GM06990 (cell line): Measurements from ENCODE around the gene ST8SIA4.

Experiments used
- DNase-seq: peaks from one replicate; pipeline ENCODE4 v3.0.0-alpha.2; 2011; ENCODE audit not compliant: insufficient read length; ENCODE audit errors: extremely low read depth
- H3K27me3 ChIP-seq: replicated peaks from 2 replicates; pipeline ENCODE4 v1.6.0; 2011; ENCODE audit warnings: low read length; ENCODE audit not compliant: control insufficient read depth, insufficient read depth
- H3K36me3 ChIP-seq: 2 replicates; pipeline ENCODE4 v1.5.1; 2011; ENCODE audit warnings: low read length; ENCODE audit not compliant: control insufficient read depth, insufficient read depth
- H3K4me3 ChIP-seq: replicated peaks from 2 replicates; pipeline ENCODE4 v1.5.1; 2011; ENCODE audit warnings: low read depth, mild to moderate bottlenecking, control low read depth, low read length
- CTCF ChIP-seq: IDR thresholded peaks from 2 replicates; pipeline ENCODE4 v1.5.1; 2011; ENCODE audit warnings: low read length, control low read depth, mild to moderate bottlenecking, inconsistent platforms; ENCODE audit not compliant: insufficient read depth, poor library complexity, severe bottlenecking

Gene ST8SIA4

GRCh38 chr5:100762108-100762507 is 141.0 kb downstream of the ST8SIA4 start:
- TF ChIP-seq CTCF: no peak
- no peak for DNase-seq
- no peaks in the 10 kb centered on the region for H3K27me3 ChIP-seq
- no peaks in the 10 kb centered on the region for H3K36me3 ChIP-seq
- no peak overlapping the region for H3K4me3 ChIP-seq

- H3K4me3 ChIP-seq: no peak overlapping the region
- no peak for TF ChIP-seq CTCF
- no peak for DNase-seq
- H3K27me3 ChIP-seq: no peaks in the 10 kb centered on the region
- H3K36me3 ChIP-seq: no peaks in the 10 kb centered on the region
Measured at GRCh38 chr5:100761192-100761591, 141.9 kb downstream of the ST8SIA4 start.

GRCh38 chr5:100760688-100761087 is 142.4 kb downstream of the ST8SIA4 start:
- H3K27me3 ChIP-seq: no peaks in the 10 kb centered on the region
- no peak for DNase-seq
- H3K4me3 ChIP-seq: no peak overlapping the region
- no peaks in the 10 kb centered on the region for H3K36me3 ChIP-seq
- no peak for TF ChIP-seq CTCF

GRCh38 chr5:100758780-100759179 is 144.3 kb downstream of the ST8SIA4 start:
- no peak for TF ChIP-seq CTCF
- Histone ChIP-seq H3K4me3 (no peak overlapping the region), H3K36me3 (no peaks in the 10 kb centered on the region), H3K27me3 (no peaks in the 10 kb centered on the region)
- DNase-seq: no peak

- Histone ChIP-seq H3K27me3 (no peaks in the 10 kb centered on the region), H3K4me3 (no peak overlapping the region), H3K36me3 (no peaks in the 10 kb centered on the region)
- no peak for DNase-seq
- TF ChIP-seq CTCF: no peak
Measured at GRCh38 chr5:100758306-100758705, 144.8 kb downstream of the ST8SIA4 start.

GRCh38 chr5:100757618-100758017 is 145.5 kb downstream of the ST8SIA4 start:
- DNase-seq: no peak
- TF ChIP-seq CTCF: no peak
- H3K4me3 ChIP-seq: no peak overlapping the region
- H3K36me3 ChIP-seq: no peaks in the 10 kb centered on the region
- no peaks in the 10 kb centered on the region for H3K27me3 ChIP-seq
